Muscle of arm (tissue), 12 donors: ENCODE measurements around the gene ACKR3. TPM values are rescaled to one million over a fixed set of nuclear protein-coding genes. Genes with fewer than 3 reads are reported as not detected.

ENCODE experiments used
- DNase-seq: peaks from one replicate; pipeline ENCODE4 v3.0.0-alpha.2; 2013
- polyA plus RNA-seq, 12 donors: library from polyadenylated mRNA; unstranded; fragments of 120-200 nt; gene quantifications; one replicate each; pipeline ENCODE4 v1.2.1, GENCODE V29; 2013; ENCODE audit not compliant: insufficient read length in 12 of 12

ACKR3 gene
- polyA plus RNA-seq, 12 donors = 17.7 to 67.0 (median 24.9) TPM; not detected in 1

GRCh38 chr2:236628256-236628901 lies 58.8 kb downstream of the ACKR3 start:
- no peak for DNase-seq

GRCh38 chr2:236628981-236629605 lies 59.5 kb downstream of the ACKR3 start:
- DNase-seq = no peak

- no peak for DNase-seq
Measured at GRCh38 chr2:236629961-236630872, 60.6 kb downstream of the ACKR3 start.

- DNase-seq = no peak
Measured at GRCh38 chr2:236631281-236631855, 61.7 kb downstream of the ACKR3 start.

GRCh38 chr2:236631856-236632291 lies 62.2 kb downstream of the ACKR3 start:
- DNase-seq = no peak
